GM12878 (cell line): ENCODE results near the gene MTHFD1L. TPM values are rescaled to one million over a fixed set of nuclear protein-coding genes. Genes with fewer than 3 reads are reported as not detected.
"Not testable (repeated sequence)": the region's sequence is repeated elsewhere in the genome, so short reads cannot be mapped to it uniquely, and the experiment has no call there.

Source experiments
- ATAC-seq: fragments of 200-7000 bp; cut with Tn5 transposase; 3 replicates; pipeline ENCODE4 v1.9.1; 2020; ENCODE audit warnings: mild to moderate bottlenecking, moderate library complexity
- BruUV-seq: library from RNA; stranded (reverse); fragments of 400-500 nt; replicated peaks from 2 replicates; lab custom pipeline; 2021; lab: Mats Ljungman, UMichigan
- CTCF ChIA-PET: fragments of 300-600 bp; sonication (Branson Sonifier 250); formaldehyde crosslinking; extraction: SDS; loops from one replicate; lab custom pipeline; 2021; ENCODE audit warnings: inconsistent platforms; lab: Yijun Ruan, JAX
- POLR2A ChIA-PET: fragments of 350-600 bp; formaldehyde crosslinking; extraction: SDS; loops from one replicate; lab custom pipeline; 2021; ENCODE audit warnings: inconsistent platforms; lab: Charles Lee
- RAD21 ChIA-PET: fragments of 300-600 bp; sonication (Branson Sonifier 250); formaldehyde crosslinking; loops from one replicate; lab custom pipeline; 2023; ENCODE audit warnings: antibody characterized with exemption; ENCODE audit not compliant: unreplicated experiment; lab: Charles Lee
- SMC1A ChIA-PET: fragments of 300-600 bp; sonication (Branson Sonifier 250); formaldehyde crosslinking; loops from one replicate; lab custom pipeline; 2023; ENCODE audit not compliant: unreplicated experiment, uncharacterized antibody; lab: Charles Lee
- DNase-seq: peaks from one replicate; pipeline ENCODE4 v3.0.0-alpha.2; 2011; ENCODE audit warnings: low read depth, low spot score
- FAIRE-seq: peaks from 3 replicates; lab custom pipeline; 2011; peaks lifted over from hg19 to GRCh38; lab: Jason Lieb, UNC
- H2AFZ ChIP-seq: 2 replicates; pipeline ENCODE4 v1.6.0; 2011; ENCODE audit warnings: low read depth, low read length, control low read depth; ENCODE audit not compliant: control insufficient read depth
- H3K27ac ChIP-seq: 2 replicates; pipeline ENCODE4 v1.5.1; 2011; ENCODE audit warnings: control low read depth; ENCODE audit not compliant: control insufficient read depth, insufficient read depth
- H3K27me3 ChIP-seq, 2 experiments: replicated peaks in 1 of 2; 2 replicates each; pipeline versions ENCODE4 v1.6.0 to v1.6.1; 2011; ENCODE audit warnings: low read length in 1 of 2; ENCODE audit not compliant: control insufficient read depth in 2 of 2, insufficient read depth in 2 of 2
- H3K36me3 ChIP-seq, 2 experiments: 2 replicates each; pipeline ENCODE4 v1.5.1; 2011; ENCODE audit warnings: low read length in 1 of 2; ENCODE audit not compliant: control insufficient read depth in 2 of 2, insufficient read depth in 2 of 2
- H3K4me1 ChIP-seq: 2 replicates; pipeline ENCODE4 v1.6.1; 2011; ENCODE audit warnings: mild to moderate bottlenecking, low read length, moderate library complexity, mixed read lengths; ENCODE audit not compliant: control insufficient read depth, insufficient read depth
- H3K4me2 ChIP-seq: 2 replicates; pipeline ENCODE4 v1.6.0; 2011; ENCODE audit warnings: control low read depth; ENCODE audit not compliant: control insufficient read depth, insufficient read depth
- H3K4me3 ChIP-seq: fragments of 200-600 bp; sonication (generic); 2 replicates; pipeline ENCODE4 v1.5.1; 2016
- H3K79me2 ChIP-seq: 2 replicates; pipeline ENCODE4 v1.6.0; 2011; ENCODE audit warnings: low read length; ENCODE audit not compliant: control insufficient read depth, insufficient read depth
- H3K9ac ChIP-seq: 2 replicates; pipeline ENCODE4 v1.8.0; 2011; ENCODE audit warnings: low read length, control low read depth, mixed read lengths; ENCODE audit not compliant: control insufficient read depth, insufficient read depth
- H3K9me3 ChIP-seq: replicated peaks from 3 replicates; pipeline ENCODE4 v1.5.1; 2011; ENCODE audit warnings: mild to moderate bottlenecking, low read length; ENCODE audit not compliant: control insufficient read depth, insufficient read depth
- H4K20me1 ChIP-seq: 2 replicates; pipeline ENCODE4 v1.6.0; 2011; ENCODE audit not compliant: control insufficient read depth, insufficient read depth
- BRCA1 ChIP-seq: IDR thresholded peaks from 2 replicates; pipeline ENCODE4 v1.6.1; 2011; ENCODE audit warnings: low read depth, low read length, improper control_type of control experiment
- CTCF ChIP-seq, 3 experiments: IDR thresholded peaks in 2 of 3; conservative IDR thresholded peaks in 1 of 3; 2 replicates each; pipeline ENCODE4 v1.5.1; 2011; ENCODE audit warnings: low read depth in 3 of 3, low read length in 3 of 3, mild to moderate bottlenecking in 3 of 3, control low read depth in 2 of 3, moderate library complexity in 2 of 3, inconsistent platforms in 1 of 3, mixed read lengths in 1 of 3; ENCODE audit not compliant: control insufficient read depth in 2 of 3, insufficient read depth in 1 of 3; ENCODE audit errors: extremely low read depth in 1 of 3
- LARP7 ChIP-seq: fragments of 450-650 bp; IDR thresholded peaks from 2 replicates; pipeline ENCODE4 v1.6.1; 2017; ENCODE audit warnings: mild to moderate bottlenecking
- TARDBP ChIP-seq: IDR thresholded peaks from 2 replicates; pipeline ENCODE4 v1.6.1; 2016; ENCODE audit warnings: borderline replicate concordance
- TBL1XR1 ChIP-seq: IDR thresholded peaks from 2 replicates; pipeline ENCODE4 v1.6.1; 2012; ENCODE audit warnings: low read depth, low read length, improper control_type of control experiment
- USF1 ChIP-seq: IDR thresholded peaks from 2 replicates; pipeline ENCODE4 v1.6.1; 2011; ENCODE audit warnings: borderline replicate concordance, low read depth, mild to moderate bottlenecking, moderate library complexity, mixed read lengths, low read length; ENCODE audit not compliant: insufficient read depth; ENCODE audit errors: extremely low read length
- YBX1 ChIP-seq: fragments of 450-650 bp; IDR thresholded peaks from 2 replicates; pipeline ENCODE4 v1.6.1; 2016; ENCODE audit warnings: antibody characterized with exemption
- WGBS: methylation state at CpG from one replicate; pipeline ENCODE4 v1.1.6; 2016; ENCODE audit warnings: low lambda C conversion rate; ENCODE audit not compliant: insufficient replicate concordance, insufficient coverage; ENCODE audit errors: missing lambda C conversion rate; 5-methylcytosine and 5-hydroxymethylcytosine counted together
- in situ Hi-C: fragments of 300-500 bp; cut with MboI; formaldehyde crosslinking; loops from 9 replicates; pipeline ENCODE4 v1.14.3; 2018; ENCODE audit warnings: mixed read lengths
- intact Hi-C: fragments of 100-400 bp; cut with micrococcal nuclease; formaldehyde crosslinking; loops from one replicate; pipeline ENCODE4 v1.14.2; 2022; ENCODE audit not compliant: unreplicated experiment
- polyA plus RNA-seq, 11 experiments: library from polyadenylated mRNA; depleted of rRNA in 4 of 11; unstranded in 6 of 11; stranded (reverse) in 5 of 11; fragments of >200 nt; fragmentation: Nextera tagmentation in 4 of 11; fragmentation: Illumina TruSeq in 1 of 11; extraction: Ambion mirVana in 4 of 11; extraction: Trizol in 1 of 11; gene quantifications; 1 replicate in 1 of 11; 2 replicates in 10 of 11; pipeline versions ENCODE4 v1.2.1 to v1.2.3, GENCODE V29; 2011 to 2016; ENCODE audit warnings: inconsistent platforms in 2 of 11, missing spikeins in 2 of 11, low read depth in 1 of 11
- total RNA-seq, 4 experiments: library from RNA; depleted of rRNA in 3 of 4; stranded (reverse); fragments of >200 nt in 3 of 4; fragmentation: Illumina TruSeq in 1 of 4; extraction: Trizol in 1 of 4; gene quantifications; 2 replicates each; pipeline versions ENCODE4 v1.2.1 to v1.2.3, GENCODE V29; 2013 to 2021

MTHFD1L gene
- total and polyA plus RNA-seq, 10 of the 15 experiments (the other 5 are each of a cell fraction or from before 2014, with no cell fraction given) = 11.7 to 75.5 (median 28.8) TPM

- RAD21 ChIA-PET = interaction anchor here (1.1 kb wide), 1 partner anchor 283 kb away, joined by 3 read pairs; no protein-coding TSS in a partner anchor
- H3K27ac ChIP-seq, H3K36me3 ChIP-seq, SMC1A ChIA-PET, H4K20me1 ChIP-seq, in situ Hi-C loops, H3K9ac ChIP-seq, H3K79me2 ChIP-seq, H3K9me3 ChIP-seq, FAIRE-seq, H3K4me1 ChIP-seq, H3K4me2 ChIP-seq, BruUV-seq, DNase-seq, POLR2A ChIA-PET, ATAC-seq, H2AFZ ChIP-seq, H3K27me3 ChIP-seq, H3K4me3 ChIP-seq, intact Hi-C loops: not testable (repeated sequence)
- CTCF ChIA-PET = interaction anchor here (1.2 to 1.7 kb wide), 2 partner anchors 25 to 283 kb away, joined by 3 read pairs; no protein-coding TSS in a partner anchor
- WGBS = 83% methylated on average over 12 of the region's 12 CpGs
Measured at GRCh38 chr6:151040888-151041521, 175.5 kb downstream of the MTHFD1L start.

GRCh38 chr6:151041686-151042085 is 176.2 kb downstream of the MTHFD1L start:
- Histone ChIP-seq H3K4me1 (no peaks in the 10 kb centered on the region), H3K4me3 (no peak overlapping the region)
- DNase-seq = no peak
- CTCF ChIA-PET = interaction anchor here (1.2 to 1.7 kb wide), 2 partner anchors 26 to 283 kb away, joined by 3 read pairs; no protein-coding TSS in a partner anchor
- RAD21 ChIA-PET = no interaction called here
- TF ChIP-seq TBL1XR1 = no peak
- TF ChIP-seq BRCA1 = no peak
- no peak for TF ChIP-seq TARDBP
- TF ChIP-seq USF1 = no peak
- no peak for TF ChIP-seq CTCF (IDR thresholded peaks at IDR 0.05 in 2 of 3, conservative IDR thresholded peaks at IDR 0.05 in 1 of 3; ENCODE audit: control insufficient read depth in 2 of 3, extremely low read depth in 1 of 3, insufficient read depth in 1 of 3, low read depth in 3 of 3, low read length in 3 of 3)
- no peak for TF ChIP-seq YBX1
- TF ChIP-seq LARP7 = no peak
- TF ChIP-seq, all 136 proteins: peak for 0
- Histone ChIP-seq H4K20me1 (no peaks in the 10 kb centered on the region), H3K79me2 (no peaks in the 10 kb centered on the region), H2AFZ (no peak overlapping the region), H3K27ac (no peak overlapping the region), H3K27me3 (no peaks in the 10 kb centered on the region), H3K9ac (no peak overlapping the region), H3K36me3 (peaks cover 1 to 4% of the 10 kb centered on the region in 2 experiments; a peak in 2 of 4 replicates), H3K9me3 (no peaks in the 10 kb centered on the region), H3K4me2 (no peak overlapping the region)
- ATAC-seq (no peak), FAIRE-seq (no peak)
- WGBS = 95% methylated on average over 5 of the region's 5 CpGs
- ChIA-PET POLR2A (no interaction called here), SMC1A (no interaction called here)
- BruUV-seq = no TSS peak
- in situ Hi-C loops (no loop called here), intact Hi-C loops (no loop called here)
